T1000 (cell line): ENCODE results near the gene RAG1.

Experiments used
- DNase-seq: peaks from one replicate; lab custom pipeline; 2025; ENCODE audit warnings: mixed read lengths; lab: John Stamatoyannopoulos, UW

The RAG1 gene

DNA sequence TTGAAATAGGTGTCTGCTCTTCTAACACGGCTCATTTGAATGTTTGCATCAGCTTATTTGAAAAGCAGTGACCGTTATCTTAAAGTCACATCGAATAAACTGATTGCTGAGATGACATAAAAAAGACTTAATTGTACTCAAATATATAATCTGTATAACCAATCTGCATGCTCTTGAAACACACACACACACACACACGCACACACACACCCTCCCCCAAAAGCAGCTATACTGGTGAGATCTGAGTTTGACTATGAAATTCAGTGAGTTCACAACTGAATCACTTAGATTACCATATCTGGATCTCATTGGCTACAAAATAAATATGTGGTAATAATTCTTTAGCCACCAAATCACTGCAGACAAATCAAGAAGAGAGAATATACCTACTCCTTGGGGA is 22.7 kb downstream of the RAG1 start:
- no peak for DNase-seq

DNA sequence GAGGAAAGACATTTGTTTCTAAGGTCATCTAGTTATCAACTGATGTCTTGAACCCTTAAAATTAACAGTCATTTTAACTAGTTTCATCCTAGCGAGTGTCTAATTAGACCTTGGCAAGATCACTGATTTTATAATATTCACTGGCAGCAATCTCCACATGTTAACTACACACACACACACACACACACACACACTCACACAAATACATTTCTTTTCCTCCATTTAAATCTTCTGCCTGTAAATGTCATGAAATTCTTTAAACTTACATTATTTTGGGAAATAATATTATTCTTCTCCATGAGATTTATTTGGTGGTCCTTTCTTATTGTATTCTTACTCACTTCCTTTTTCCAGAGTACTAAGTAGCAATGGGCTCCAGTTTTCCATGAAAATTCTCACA is 23.6 kb downstream of the RAG1 start:
- DNase-seq = no peak

DNA sequence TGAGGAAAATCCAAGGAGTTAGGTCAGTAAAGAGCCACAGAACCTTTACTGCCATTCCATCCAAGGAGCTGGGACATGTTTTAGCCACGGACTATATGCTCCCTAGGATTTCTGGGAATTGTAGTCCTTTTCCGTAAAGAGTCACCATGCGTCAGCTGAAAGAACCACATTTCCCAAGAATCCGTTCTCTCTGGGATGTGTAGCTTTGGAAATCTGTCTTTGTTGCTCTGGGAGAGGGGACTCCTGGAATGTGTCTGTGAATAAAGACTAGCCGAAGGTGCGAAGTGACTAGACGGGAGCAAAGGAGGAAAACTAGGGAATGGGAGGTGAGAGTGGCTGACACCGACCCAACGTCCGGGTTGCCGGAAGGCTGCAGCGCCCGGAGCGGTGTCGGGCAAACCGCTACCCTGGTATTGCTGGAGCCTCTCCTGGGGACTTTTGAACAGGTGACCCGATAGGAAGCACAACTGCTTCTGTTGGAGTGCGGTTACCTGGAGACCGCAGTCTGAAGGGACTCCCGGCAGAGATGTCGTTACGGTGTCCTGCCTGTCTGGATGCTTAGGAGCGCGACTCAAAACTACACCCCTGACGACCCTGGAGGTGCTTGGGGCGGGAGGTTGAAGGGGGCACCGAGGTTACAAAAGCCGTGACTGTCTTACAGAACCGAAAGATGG is 26.6 kb downstream of the RAG1 start, which contains the start of gene IFTAP:
Gene IFTAP, plus strand, starts transcription at position 187 of the 674 bp plus-strand sequence. CDS start 15,602 bp downstream, outside the sequence.
- DNase-seq = peak; percentile 43

DNA sequence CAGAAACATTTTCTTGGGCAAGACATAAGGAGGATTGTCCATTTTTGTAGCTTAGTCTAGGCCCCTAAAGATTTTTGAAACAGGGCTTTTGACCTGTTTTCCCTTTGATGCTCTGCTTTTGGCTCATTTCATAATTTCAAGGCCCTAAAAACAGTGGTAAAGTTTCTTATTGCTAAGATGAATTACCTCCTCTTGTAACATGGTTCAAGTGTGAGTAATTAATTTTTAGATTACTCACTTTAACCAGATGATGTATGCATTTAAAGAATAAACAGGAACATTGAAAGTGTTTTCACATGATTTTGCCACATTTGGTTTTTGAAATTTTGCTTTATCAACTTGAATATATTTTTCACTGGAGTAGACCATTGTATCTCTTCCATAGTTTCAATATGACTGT is 29.1 kb downstream of the RAG1 start:
- no peak for DNase-seq

DNA sequence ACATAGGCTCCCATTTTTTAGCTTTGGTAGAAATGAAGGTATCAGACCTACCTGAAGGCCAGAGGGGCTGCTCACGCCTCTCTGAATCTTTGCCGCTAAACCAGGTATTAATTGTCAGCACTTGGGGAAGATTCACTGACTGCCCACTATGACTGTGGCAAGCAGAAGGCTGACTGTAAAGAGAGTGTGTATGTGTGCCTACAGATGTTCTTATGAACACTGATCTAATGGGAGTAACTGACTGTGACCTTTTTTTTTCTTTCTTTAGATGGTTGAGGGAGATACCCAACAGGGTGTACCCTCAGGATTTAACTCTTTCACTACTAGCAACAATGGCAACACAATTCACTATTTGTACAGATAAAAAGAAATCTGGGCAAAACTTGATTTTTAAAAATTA is 30.2 kb downstream of the RAG1 start, which contains the start of gene RAG2:
Gene RAG2, minus strand, starts transcription at position 186 of the 400 bp plus-strand sequence. CDS start 4,068 bp downstream, outside the sequence.
- DNase-seq = no peak

DNA sequence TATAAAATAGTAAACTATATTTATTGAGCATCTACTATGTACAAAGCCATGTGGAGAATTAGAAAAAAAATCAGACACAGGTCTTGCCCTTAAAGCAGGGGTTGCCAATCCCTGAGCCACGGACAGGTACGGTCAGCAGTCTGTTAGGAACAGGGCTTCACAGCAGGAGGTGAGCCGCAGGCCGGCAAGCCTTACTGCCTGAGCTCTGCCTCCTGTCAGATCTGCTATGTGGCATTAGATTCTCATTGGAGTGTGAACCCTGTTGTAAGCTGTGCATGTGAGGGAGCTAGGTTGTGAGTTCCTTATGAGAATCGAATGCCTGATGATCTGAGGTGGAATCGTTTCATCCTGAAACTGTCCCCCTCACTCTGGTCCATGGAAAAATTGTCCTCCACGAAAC is 32.4 kb downstream of the RAG1 start:
- no peak for DNase-seq

DNA sequence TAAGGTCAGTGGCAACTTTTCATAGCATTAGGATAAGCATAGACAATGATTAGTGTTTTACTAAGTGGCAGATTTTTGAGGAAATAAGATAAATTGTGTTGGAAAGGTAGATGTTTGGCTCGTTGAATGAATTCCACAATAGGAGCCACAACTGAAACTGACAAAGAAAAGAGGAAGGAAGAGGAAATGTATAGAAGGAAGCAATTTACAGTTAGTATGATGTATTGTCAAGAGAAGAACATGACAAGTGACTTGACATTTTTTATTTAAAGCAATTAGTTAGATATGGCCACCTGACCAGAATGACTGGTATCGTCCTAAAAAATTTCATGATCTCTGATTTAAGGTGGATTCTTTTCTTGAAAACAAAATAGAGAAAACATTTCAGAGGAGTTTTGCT is 33.3 kb downstream of the RAG1 start:
- DNase-seq = no peak

DNA sequence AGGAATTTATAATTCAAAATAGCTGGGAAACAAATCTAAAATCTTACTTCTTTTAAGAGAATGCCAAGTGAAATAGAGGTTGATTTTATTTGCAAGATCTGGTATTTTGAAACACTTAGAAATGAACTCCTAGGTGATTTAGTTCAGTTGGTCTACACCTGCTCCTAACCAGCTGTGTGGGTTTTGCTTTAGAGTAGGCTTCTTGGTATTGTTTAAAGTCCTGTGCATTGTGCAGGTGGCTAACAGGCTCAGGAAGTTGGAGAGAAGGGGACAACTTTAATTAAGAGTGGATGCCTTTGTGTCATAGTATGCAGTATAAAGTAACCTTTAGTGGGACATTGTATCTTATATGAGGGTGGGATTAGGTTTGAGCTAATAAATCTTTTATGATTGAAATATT is 34.3 kb downstream of the RAG1 start:
- no peak for DNase-seq

DNA sequence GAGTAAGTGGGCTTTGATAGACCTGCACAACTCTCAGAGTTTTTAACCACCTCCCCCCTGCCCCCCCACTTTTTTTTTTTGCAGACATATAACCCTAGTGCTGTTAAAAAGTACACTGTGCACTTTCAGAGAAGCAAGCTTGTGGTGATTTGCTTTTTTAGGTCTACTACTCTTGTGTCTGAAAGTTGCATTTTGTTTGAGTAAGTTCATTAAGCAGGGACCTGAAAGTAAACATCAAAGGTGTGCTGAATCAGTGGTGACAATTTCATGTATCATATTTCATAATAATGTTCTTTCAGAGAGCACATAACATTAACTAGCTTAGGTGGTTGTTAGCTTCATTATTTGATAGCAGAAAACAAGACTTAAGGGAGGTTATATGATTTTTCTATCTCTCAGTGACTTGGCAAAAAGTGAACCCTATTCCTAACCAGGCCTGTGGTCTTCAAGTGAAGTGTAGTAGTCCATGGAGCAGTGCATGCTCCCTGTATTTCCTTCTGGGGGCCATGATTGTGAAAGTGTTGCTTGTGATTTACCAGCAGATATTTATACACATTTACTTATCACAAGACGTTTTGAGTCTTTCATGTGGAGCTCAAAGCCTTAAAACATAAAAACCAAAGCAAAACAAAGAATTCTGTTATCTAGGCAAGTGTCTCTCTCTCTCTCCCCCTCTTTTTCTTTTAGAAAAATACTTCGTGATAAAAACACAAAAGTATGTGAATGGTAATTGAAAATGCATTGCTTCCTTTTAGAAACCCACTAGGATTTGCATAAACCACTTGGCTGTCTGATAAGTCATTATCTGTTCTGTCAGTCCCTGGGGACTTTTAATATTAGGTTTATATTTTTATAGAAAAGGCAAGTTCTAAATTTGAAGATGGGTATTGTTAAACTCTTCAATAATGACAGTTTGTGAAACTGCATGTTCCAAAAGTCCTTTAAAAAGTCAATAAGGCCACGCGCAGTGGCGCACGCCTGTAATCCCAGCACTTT is 37.7 kb downstream of the RAG1 start:
- DNase-seq = no peak

DNA sequence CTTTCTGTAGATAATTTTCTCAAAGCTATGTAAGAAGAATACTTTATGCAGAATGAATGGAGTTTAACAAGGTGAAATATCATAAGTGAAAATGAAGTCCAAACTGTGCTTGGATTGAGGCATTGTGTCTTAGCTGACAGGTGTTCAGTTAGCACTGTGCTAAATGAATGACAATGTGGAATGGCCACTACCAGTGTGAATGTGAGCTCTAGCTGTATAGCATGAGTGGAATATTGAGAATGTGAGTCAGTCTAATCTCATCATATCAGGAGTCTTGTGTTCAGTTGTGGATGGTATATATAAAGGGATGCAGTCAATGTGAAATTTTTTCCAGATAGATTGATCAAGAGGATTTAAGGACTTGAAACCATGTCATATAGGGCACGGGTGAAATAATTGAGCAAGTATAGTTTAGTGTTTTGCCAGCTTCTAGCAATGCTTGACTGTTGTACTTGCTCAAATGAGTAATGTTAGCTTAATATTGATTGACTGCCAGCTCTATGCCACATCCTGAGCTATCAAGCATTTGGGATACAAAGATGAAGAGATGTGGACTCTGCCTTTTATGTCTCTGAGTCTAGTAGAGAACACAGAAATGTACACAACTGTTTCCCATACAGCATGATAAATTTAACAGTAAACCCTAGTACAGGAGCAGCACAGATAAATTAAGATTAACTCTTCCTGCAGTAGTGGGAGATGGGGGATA is 40.8 kb downstream of the RAG1 start:
- DNase-seq = no peak

DNA sequence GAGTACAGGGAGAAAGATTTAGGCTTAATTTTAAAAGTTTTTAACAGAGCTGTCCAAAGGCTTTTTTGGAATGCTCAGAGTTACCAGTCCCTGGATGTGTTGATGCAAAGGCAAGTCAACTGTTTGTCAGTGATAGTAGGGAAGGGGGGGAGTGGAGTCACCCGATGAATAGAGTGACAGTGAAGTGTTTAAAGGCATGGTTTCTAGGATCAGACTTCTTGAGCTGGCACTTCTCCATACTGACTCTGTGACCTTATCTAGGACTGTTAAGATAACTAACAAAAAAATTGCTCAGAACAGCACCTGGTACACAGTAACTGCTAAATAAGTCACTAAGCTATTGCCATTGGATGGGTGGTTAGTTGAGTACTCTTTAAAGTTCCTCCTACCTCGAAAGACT is 41.6 kb downstream of the RAG1 start:
- DNase-seq = no peak

DNA sequence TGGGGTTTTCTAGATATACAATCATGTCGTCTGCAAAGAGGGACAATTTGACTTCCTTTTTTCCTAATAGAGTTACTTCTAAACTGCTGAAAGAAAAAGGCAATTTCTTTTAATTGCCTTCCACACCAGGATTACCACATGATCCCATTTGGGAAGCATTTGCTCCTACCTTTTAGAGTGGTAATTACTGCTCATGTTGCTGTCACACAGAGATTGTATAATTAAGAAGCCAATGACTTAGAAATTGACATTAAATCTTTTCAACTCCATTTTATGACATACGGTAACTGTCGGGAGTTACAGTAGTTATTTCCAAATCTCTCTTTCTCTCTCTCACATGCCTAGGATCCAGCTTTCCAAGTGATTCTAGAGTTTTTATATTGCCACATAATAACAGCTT is 48.0 kb downstream of the RAG1 start:
- DNase-seq = no peak

DNA sequence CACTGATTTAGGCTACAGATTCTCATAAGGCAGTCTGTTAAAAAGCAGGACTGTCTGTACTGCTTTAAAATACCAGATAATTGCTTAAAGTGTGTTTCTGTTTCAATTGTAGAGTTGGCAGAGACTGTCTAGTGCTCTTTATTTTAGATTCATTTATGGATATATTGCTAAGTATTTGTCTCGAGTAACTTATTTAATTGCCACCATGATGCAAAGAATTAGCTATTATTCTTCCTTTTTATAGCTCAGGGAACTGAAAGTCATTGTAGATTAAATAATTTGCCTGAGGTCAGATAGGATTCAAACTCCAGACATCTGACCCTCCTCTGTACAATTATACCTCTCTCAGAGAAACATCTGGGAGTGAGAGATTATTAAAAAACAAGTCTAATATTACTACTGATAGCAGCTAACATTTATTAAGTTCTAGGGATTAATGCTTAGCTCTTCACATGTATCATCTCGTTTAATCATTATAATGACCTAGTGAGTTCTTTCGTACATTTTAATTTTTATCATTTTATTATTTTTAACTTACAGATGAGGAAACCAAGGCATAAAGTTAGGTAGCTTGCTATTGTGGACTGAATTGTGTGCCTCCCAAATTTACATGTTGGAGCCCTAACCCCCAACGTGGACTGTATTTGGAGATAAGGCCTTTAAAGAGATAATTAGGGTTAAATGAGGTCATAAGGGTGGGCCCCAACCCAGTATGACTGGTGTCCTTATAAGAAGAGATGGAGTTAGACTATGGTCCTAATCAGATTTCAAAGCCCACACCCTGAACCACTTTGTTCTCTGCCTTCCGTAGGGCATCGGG is 49.9 kb downstream of the RAG1 start:
- no peak for DNase-seq

DNA sequence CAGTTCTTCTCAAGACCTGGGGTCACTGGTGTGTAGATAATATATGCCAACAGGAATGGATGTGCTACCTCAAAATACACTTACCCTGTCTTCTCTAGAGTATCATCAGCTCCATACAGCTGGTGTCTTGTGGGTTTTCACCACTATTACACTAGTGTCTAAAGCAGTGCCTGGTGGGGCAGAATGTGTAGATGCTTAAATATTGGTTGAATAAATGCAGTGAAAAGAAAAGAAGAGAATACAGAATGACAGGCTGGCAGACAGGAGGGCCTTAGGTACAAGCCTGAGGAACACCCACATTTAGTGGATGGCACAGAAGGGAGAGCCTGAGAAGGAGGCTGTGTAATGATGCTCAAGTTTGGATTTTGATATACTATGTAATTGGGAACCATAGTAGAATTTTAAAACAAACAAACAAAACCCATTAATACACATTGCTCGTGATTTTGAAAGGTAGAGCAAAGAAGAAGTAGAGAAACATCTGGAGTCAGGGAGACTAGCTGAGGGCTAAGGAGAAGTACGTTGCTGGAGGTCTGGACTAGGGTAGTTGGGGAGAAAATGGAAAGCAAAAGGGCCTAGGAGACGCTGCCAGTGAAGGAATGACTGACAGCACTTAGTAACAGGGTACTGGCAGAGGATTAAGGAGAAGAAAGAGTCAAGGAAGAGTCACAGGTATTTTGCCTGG is 50.7 kb downstream of the RAG1 start:
- DNase-seq = no peak

DNA sequence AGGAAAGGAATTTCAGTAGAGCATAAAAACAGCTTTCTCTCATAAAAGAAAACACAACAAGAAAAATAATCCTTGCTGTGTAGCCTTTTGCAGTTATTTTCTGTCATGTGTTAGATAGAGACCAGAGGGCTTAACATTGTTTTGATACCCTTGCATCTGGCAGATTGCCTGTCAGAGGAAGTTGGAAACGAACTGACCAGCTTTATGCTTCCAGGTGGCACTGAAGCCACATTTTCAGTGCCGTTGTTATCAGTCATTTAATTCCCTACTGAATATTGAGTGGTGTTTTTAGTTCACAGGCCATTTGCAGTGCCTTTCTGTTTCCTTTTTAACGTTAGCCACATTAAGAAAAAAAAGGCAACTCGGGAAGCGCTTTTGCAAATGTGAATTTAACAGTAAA is 51.7 kb downstream of the RAG1 start:
- no peak for DNase-seq

DNA sequence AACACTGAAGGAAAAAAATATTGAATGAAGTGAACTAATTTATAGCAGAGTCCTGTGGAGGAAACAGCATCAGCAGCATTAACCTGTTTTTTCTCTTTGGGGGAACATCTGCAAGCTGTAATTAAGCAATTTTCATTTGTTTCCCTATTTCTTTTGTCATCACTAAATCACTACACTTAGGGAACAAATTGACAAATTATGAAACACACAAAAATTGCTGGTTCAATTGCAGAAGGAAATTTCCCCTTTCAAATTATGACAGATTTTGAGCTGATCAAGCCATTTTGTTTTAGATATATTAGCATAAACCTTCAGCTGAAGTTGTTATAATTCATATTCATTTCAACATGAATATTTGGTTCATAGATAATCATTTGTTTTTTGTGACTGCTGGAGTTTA is 52.4 kb downstream of the RAG1 start:
- DNase-seq = no peak

DNA sequence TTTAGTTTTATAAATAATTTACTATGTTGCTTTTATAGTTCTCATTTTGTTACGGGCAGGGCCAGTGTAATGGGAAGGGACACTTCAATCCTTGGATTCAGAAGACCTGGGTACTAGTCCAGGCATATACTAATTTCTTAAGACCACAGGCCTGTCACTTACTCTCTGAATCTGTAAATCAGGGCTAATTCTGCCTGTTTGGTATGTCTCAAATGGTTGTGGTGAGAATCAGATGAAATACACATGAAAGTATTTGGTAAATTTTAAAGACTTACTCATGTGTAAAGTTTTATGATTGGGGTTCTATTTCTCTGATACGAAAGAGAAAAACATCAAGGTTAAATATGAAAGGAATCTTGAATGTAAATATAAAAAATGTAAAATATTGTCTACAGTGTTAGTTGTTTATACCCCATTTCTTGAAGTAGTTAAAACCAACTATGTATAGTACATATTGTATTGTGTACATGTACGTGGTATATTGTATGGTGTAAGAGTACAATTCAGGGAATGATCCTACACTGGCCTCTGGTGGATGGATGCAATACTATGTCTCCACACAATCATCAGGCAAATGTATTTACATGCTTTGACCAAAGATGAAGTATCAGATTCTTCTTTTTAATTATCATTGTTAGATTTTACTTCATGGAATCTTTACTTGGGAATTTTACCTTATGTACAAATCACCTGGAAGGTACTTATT is 54.8 kb downstream of the RAG1 start:
- no peak for DNase-seq

DNA sequence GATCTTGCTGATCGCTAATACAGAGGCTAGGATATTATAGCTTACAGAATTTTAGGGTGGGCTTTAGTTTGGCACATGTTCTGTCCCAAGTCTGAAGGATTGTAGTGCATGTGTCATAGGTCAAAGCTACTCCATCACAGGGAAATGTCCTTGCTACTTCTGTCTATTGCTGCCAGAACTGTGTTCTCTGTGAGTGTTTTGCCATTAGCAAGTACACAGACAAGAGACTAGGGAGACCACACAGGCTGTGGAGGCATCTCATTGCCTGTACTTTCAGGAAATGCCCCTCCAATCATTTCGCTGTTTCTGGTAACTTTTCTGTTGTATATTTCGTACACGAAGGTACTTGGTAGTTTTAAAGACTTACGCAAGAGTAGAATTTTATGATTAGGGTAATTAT is 55.7 kb downstream of the RAG1 start:
- DNase-seq = no peak

DNA sequence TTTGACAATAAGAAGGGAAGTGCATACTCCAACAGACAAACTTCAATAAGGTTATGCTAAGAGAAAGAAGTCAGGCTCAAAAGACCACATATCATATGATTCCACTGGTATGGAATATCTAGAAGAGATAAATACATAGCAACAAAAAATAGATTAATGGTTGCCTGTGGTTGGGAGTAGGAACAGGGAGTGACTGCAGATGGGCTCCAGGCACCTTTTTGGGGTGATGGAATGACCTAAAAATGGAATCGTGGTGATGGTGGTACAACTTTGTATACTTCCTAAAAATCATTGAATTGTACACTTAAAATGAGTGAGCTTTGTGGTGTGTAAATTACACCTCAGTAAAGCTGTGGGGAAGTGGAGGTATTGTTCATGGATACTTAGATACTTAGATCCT is 59.2 kb downstream of the RAG1 start:
- no peak for DNase-seq

DNA sequence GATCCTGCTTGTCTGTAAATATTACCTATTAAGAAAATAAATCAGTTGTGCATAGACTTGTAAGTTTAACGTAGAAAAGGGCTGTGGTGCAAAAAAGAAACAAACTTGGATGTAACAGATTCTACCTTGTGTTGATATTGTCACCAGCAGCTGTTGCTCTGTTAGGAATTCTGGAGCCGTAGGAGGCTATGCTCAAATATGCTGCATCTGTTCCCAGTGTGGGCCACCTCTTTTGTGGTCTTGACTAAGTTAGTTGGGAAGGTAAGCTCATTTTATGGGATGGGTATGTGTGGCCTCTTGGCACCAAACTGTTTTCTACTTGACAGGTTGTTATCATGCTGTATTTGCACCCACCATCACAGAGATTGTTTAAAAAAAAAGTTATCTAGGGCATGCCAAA is 59.7 kb downstream of the RAG1 start:
- no peak for DNase-seq
